GM18498 (cell line): ENCODE measurements around the gene PLXDC1.

Experiments used
- ATAC-seq: cut with Tn5 transposase; IDR thresholded peaks from one replicate; pipeline ENCODE4 v1.9.1; 2021; ENCODE audit warnings: mild to moderate bottlenecking, moderate library complexity; ENCODE audit not compliant: unreplicated experiment

Gene PLXDC1

GRCh38 chr17:39158623-39159022 is 7.2 kb upstream of the PLXDC1 start:
- ATAC-seq = no peak

DNA sequence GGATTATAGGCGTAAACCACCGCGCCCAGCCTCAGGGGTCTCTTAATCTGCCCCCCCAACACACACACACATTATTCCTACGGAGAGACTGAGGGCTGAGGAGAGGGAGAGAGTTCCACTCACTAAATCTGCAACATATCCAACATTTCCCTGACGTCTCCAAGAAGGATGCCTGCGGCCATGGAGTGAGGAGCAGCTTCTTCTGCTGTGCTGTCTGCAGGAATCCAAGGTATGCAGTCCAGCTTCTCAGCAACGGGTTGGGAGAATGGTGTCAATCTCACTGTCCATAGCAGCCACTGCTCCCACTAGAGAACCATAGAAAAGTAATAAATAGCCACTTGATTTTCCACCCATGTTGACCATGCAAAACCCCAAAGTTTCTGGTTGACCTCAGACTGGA is 5.1 kb upstream of the PLXDC1 start:
- ATAC-seq = no peak

DNA sequence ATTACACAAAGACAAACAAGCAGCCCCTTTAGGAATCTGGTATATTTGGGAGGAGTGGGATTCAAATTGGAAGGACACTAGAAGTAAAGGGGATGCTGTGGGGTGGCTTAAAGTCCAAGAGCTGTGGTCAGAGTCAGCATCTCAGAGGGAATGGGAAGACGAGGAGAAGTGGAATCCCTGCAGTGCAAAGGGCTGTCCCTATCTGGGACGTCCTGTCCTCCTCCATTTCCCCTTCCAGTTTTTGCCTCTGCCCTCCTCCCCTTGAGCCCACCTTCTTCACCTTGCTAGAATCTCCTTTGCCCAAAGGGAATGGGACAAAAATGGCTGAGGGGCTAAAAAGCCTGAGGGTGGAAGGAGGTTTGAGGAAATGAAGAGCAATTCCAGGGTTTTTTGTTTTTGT is 4.2 kb upstream of the PLXDC1 start:
- no peak for ATAC-seq

GRCh38 chr17:39153599-39154051 is 2.2 kb upstream of the PLXDC1 start:
- ATAC-seq = peak; percentile 58

DNA sequence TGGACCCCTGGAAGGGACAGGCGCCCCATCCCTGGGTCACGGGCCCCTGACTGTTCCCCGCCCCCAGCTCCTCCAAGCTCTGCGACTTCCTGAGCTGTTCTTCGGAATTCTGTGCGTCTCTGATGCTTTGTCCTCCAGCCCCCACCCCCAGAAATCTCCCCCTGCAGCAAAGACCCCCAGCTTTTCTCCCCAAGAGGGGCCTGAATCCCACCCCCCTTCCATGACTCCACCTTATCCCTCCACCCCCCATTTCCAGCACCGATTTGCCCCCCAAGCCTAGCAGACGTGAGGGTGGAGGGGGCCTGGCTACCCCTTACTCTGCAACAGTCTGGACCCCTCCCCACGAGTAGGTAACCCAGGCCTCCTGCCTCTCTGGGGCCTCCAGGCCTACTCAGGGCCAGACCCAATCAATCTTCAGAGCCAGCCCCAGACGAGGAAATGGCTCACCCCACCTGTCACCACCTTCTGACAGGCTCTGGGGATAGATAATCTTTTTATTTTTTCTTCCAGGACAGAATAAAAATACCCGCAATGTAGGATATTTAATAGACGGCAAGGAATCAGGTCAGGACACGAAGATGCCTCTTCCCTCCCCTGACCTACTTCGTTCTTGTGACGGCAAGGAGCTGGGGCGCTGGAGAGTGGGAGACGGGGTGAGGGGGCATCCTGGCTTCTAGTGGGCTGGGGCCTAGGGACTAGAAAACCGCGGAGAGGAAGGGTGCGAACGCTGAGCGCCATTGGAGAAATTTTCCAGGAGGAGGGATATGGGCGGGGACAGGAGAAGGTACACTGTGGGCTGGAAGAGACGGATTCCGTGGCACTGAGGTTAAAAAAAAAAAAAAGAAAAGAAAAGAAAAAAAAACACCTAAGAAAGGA is 744 bp upstream of the PLXDC1 start:
- ATAC-seq = no peak

GRCh38 chr17:39150795-39151149 is 665 bp downstream of the PLXDC1 start:
- ATAC-seq = no peak

- ATAC-seq = no peak
These were observed 1.3 kb downstream of the PLXDC1 start for GRCh38 chr17:39150104-39150634.

DNA sequence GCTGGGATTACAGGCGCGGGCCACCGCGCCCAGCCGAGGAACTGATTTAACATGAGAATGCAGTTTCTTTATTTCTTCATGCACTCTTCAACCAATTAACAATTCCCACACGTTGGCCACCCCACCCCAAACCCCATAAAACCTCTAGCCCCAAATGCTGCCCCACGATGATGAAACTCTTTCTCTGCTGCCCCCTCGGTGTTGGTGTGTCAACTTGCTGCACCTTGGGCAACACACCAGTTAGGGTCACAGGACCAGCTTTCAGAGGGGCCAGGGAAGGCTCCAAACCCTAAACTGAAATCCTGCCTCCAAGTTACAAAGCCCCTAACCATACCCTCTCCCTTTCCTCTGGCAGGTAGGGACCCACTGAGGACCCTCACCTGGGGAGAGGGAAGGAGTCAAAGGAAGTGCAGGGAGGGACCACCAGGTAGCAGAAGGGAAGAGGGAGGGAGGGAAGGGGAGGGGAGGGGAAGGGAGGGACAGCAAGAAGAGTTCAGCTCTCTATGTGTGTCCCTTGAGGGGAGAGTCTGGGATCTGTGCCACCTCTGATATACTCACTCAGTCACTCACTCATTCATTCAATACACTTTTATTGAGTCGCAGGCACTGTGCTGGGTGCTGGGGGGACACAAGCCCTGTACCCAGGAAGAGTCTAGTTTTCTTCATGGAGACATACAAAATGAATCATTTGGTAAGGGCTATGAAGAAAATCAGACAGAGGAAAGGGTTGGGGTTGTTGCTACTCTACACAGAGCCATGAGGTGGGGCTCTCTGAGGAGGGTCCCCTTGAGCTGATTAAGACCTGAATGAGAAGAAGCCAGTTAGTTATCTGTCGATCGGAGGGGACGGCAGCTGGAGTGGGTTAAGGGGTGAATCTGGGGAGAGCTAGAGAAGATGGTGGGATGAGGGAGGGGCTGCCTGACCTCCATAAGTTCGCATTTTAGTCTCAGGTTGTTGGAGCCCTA is 3.9 kb downstream of the PLXDC1 start:
- no peak for ATAC-seq

- no peak for ATAC-seq
These were observed 5.2 kb downstream of the PLXDC1 start for GRCh38 chr17:39146273-39146672.

- no peak for ATAC-seq
These were observed 6.3 kb downstream of the PLXDC1 start for GRCh38 chr17:39145143-39145542.

GRCh38 chr17:39144416-39144840 is 7.0 kb downstream of the PLXDC1 start:
- no peak for ATAC-seq

- no peak for ATAC-seq
These were observed 7.8 kb downstream of the PLXDC1 start for GRCh38 chr17:39143552-39144093.

DNA sequence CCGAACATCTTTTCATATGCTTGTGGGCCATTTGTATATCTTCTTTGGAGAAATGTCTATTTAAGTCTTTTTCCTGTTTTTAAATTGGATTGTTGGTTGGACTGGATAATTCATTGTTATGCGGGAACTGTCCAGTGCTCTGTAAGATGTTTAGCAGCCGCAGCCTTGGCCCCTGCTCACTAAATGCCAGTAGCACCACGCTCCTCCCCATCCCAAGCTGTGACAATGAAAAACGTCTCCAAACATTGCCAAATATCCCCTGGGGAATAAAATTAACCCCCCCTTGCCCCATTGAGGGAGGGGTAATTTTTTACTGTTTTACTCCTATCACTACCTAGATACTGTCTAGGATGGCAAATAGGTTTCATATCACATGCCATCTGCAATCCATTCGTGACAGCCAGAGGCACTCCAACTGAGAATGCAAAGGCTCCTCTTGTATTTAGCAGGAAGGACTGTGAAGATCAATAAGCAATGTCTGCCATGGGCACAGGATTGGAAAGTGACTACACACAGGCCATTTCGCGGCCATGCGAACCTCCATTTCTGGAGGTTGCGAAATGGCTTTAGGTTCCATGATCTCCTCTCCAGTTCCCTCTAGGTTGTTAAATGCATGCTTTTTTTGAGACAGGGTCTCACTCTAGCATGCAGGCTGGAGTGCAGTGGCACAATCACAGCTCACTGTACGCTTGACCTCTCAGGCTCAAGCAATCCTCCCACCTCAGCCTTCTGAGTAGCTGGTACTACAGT is 9.3 kb downstream of the PLXDC1 start:
- no peak for ATAC-seq

DNA sequence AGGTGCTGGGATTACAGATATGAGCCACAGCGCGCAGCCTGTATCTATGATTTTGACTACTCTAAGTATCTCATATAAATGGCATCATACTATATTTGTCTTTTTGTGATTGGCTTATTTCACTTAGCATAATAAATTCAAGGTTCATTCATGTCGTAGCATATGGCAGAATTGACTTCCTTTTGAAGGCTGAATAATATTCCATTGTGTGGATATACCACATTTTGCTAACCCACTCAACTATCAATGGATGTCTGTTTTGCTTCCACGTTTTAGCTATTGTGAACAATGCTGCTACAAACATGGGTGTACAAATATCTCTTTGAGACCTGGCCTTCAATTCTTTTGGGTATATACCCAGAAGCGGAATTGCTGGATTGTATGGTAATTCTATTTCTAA is 10.1 kb downstream of the PLXDC1 start:
- no peak for ATAC-seq

DNA sequence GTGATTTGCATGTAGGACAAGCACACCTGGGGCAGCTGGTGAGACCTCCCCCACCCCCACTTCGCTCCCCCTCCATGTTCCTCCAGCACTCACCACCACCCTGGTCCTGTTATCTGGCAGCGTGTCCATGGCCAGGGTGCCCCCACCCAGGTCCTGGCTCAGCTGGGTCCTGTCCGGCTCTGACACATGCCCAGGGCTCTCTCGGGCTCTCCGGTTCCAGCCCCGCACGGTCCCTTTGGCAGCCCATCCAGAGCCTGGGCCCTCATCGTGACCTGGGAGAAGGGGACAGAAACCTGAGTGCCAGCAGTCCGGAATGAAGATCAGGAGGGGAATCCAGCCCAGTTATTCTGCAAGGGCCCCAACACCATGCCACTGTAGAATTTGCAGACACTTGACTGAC is 11.9 kb downstream of the PLXDC1 start:
- no peak for ATAC-seq

GRCh38 chr17:39139161-39139511 is 12.3 kb downstream of the PLXDC1 start:
- no peak for ATAC-seq

DNA sequence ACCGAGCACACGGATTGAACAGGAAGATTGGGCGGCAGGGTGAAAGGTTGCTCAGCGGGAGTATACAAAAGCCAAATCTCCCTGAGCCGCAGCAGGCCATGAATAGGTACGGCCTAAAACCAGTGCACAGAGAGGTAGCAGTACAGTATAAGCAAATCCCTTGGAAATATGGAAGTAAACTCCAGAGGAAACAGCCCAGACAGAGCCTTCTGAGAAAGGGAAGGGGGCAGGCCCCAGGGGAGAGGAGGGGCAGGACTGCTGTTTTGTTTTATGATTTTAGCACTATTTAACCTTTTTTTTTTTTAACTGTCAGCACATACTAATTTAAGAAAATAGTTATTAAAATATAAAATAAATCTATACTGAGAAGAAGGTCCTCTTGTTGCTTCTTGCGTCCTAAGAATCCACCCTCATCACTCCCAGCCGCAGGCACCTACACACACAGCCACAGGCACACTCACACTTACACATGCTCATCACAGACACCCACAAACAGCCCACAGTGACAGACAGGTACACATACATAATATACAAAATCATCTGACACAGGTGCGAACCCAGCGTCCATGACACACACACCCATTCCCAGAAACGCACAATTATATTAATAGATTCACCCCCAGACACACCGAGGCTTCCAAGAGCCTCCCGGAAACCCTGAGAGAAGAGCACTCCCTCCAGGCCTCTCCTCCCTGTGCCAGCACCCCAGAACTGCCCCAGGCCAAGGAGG is 12.8 kb downstream of the PLXDC1 start:
- no peak for ATAC-seq

DNA sequence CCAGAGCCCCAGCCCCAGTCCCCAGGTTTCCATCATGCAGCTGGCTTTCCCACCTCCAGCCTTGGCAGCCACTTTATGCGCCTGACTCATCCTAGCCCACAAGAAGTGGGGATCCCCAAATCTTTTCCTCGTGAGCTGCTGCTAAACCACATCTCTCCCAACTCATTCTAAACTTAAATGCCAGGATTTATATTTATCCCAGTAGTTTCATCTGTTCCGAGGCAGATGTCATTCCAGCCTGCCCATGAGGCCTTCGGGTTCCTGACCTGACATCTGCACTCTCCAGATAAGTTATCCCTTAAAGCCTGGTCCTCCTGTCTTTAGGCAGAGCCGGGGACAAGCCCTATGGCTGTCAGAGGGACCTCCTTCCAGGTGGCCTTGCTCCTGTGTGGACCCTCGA is 16.6 kb downstream of the PLXDC1 start:
- no peak for ATAC-seq

DNA sequence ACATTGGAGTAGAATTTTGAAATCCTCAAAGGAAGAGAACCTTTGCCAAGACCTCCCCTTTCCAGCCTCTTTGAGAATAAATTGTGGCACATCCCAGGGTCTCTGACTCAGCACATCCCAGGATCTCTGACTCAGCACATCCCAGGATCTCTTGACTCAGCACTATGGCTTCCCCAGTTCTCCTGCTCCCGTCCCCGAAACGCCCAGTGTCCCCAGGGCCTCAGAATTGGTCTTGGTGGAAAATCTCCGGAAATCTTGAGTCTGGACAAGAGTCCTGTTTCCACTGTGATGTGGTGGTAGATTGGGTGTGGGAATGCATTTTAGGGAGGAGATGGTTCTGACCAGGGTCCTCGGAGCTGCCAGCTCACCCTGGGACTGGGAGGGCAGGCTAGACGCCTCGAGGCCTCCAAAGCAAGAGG is 19.2 kb downstream of the PLXDC1 start:
- ATAC-seq = no peak

- ATAC-seq = no peak
These were observed 19.8 kb downstream of the PLXDC1 start for GRCh38 chr17:39131616-39132015.
